ENCODE measurements around the gene TESK2.
A peak's percentile ranks its signal among the peaks of the same experiment; 100 is the strongest.
"Not testable (repeated sequence)": the region's sequence is repeated elsewhere in the genome, so short reads cannot be mapped to it uniquely, and the experiment has no call there.

The TESK2 gene

DNA sequence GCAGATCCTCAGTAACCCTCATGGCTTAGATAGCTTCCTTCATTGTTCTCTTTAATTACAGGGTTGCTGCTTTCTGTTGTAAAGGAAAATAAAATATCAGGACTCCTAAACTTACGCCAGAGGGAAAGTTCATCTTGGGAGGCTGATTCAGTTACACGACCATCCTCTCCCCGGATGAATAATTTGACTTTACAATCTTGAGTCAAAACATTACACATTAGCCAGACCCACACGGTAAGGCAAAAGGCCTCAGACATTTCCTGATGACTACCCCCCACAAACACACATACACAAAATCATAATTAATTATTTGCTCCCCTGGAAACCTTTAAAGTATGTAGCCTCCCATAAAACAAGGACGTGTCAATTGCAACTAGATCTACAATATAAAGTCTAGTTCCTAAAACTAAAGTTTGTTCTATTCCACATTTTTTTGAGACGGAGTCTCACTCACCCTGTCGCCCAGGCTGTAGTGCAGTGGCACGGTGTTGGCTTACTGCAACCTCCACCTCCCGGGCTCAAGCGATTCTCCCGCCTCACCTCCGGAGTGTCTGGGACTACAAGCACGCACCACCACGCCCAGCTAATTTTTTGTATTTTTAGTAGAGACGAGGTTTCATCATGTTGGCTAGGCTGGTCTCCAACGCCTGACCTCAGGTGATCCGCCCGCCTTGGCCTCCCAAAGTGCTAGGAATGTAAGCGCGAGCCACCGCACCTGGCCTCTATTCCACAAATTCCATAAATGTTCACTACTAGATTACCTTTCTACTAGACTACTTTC, 31.6 kb upstream of the TESK2 start:
- Histone ChIP-seq H3K79me2 (ENCODE audit: insufficient read depth, low read length) (peaks cover 41% of the 10 kb centered on the region), H3K27me3 (ENCODE audit: insufficient read depth, low read length, poor library complexity, severe bottlenecking) (no peaks in the 10 kb centered on the region), H2AFZ (ENCODE audit: low read length) (peak overlapping the region; percentile 80), H3K4me3 (ENCODE audit: low read length, poor library complexity, severe bottlenecking) (peak overlapping the region; percentile 98), H3K9me3 (ENCODE audit: insufficient read depth, low read depth, low read length) (no peaks in the 10 kb centered on the region), H3K4me2 (ENCODE audit: low read depth, low read length, poor library complexity, severe bottlenecking) (peak overlapping the region; percentile 91), H3K9ac (ENCODE audit: low read depth, low read length, poor library complexity, severe bottlenecking) (peak overlapping the region; percentile 97), H3K9me2 (replicated peaks; ENCODE audit: low read depth, low read length) (no peaks in the 10 kb centered on the region), H3F3A (ENCODE audit: low read depth) (no peaks in the 10 kb centered on the region), H3K36me3 (ENCODE audit: insufficient read depth, low read length) (no peaks in the 10 kb centered on the region), H3K4me1 (ENCODE audit: insufficient read depth, low read length, poor library complexity, severe bottlenecking) (peaks cover 49% of the 10 kb centered on the region), H4K20me1 (ENCODE audit: insufficient read depth, low read length, poor library complexity, severe bottlenecking) (peaks cover 18% of the 10 kb centered on the region)
- TF ChIP-seq CTCF (conservative IDR thresholded peaks at IDR 0.05; ENCODE audit: low read length) (no peak), EZH2phosphoT487 (IDR thresholded peaks at IDR 0.05; ENCODE audit: borderline replicate concordance) (no peak)

DNA sequence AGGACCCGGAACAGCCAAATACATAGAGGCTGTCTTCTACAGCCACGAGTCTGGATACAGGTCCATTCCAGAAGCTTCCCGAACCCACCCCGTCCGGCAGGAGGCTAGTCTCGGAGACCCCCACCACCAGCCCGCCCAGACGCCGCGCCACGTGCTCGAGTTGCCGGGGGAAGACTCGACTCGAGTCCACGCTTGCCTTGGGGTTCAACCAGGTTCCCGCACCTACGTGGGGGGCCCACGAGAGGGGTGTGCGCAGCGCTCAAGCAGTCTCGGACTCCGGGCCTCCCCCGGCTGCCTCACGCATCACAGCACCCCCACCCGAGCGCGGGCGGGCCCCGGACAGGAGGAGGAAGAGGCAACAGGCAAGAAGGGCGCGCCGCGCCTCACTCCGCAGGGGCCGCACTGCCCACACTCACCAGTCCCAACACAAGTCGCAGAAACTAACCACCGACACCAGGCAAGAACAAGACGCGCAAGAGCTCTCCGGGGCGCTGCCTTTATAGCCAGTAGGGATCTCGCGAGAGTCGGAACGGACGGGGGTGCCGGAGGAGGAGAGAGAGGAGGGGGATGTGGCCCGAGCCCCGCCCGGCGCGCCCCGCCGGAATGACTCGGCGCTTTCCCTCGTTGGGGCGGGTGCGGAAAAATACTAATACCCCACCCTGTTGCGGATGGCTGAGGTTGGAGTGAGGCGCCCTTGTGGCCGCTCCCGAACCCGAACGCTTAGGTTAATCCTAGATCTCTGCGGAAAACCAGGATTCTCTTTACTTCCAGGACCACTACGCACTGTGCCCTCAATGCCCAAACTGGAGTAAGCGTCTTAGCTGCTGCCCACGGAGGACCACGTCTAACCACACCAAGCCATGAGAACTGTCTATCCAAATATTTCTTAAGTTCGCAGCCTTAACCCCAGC, 30.7 kb upstream of the TESK2 start, which contains the start of gene PRDX1:
Gene PRDX1 (minus strand): TSS at position 472 of the 911 bp plus-strand sequence. CDS start 2,841 bp downstream, outside the sequence.
- Histone ChIP-seq H3K9ac (ENCODE audit: low read depth, low read length, poor library complexity, severe bottlenecking) (peak within 1 kb of the TSS; percentile 97), H3F3A (ENCODE audit: low read depth) (no peaks in the 10 kb centered on the region), H3K9me3 (ENCODE audit: insufficient read depth, low read depth, low read length) (no peaks in the 10 kb centered on the region), H3K27me3 (ENCODE audit: insufficient read depth, low read length, poor library complexity, severe bottlenecking) (no peaks in the 10 kb centered on the region), H3K4me1 (ENCODE audit: insufficient read depth, low read length, poor library complexity, severe bottlenecking) (peaks cover 56% of the 10 kb centered on the region), H4K20me1 (ENCODE audit: insufficient read depth, low read length, poor library complexity, severe bottlenecking) (peaks cover 25% of the 10 kb centered on the region), H3K4me2 (ENCODE audit: low read depth, low read length, poor library complexity, severe bottlenecking) (peak within 1 kb of the TSS; percentile 91), H2AFZ (ENCODE audit: low read length) (peak within 1 kb of the TSS; percentile 80), H3K36me3 (ENCODE audit: insufficient read depth, low read length) (peaks cover 6% of the 10 kb centered on the region; the same call in 1 of the 2 replicates), H3K9me2 (replicated peaks; ENCODE audit: low read depth, low read length) (no peaks in the 10 kb centered on the region), H3K79me2 (ENCODE audit: insufficient read depth, low read length) (peaks cover 50% of the 10 kb centered on the region), H3K4me3 (ENCODE audit: low read length, poor library complexity, severe bottlenecking) (peak within 1 kb of the TSS; percentile 98)
- 0 out of 2 replicates have a peak, but pooled peaks have one; percentile 10 for TF ChIP-seq CTCF (conservative IDR thresholded peaks at IDR 0.05; ENCODE audit: low read length)
- TF ChIP-seq EZH2phosphoT487 (IDR thresholded peaks at IDR 0.05; ENCODE audit: borderline replicate concordance) = no peak

- Histone ChIP-seq H4K20me1 (ENCODE audit: insufficient read depth, low read length, poor library complexity, severe bottlenecking) (peaks cover 39% of the 10 kb centered on the region), H3K79me2 (ENCODE audit: insufficient read depth, low read length) (peaks cover 68% of the 10 kb centered on the region), H3K4me1 (ENCODE audit: insufficient read depth, low read length, poor library complexity, severe bottlenecking) (peaks cover 66% of the 10 kb centered on the region), H3K4me3 (ENCODE audit: low read length, poor library complexity, severe bottlenecking) (peak overlapping the region; percentile 98), H3K36me3 (ENCODE audit: insufficient read depth, low read length) (peaks cover 23% of the 10 kb centered on the region; the same call in 1 of the 2 replicates), H3K9ac (ENCODE audit: low read depth, low read length, poor library complexity, severe bottlenecking) (peak overlapping the region; percentile 97), H3K4me2 (ENCODE audit: low read depth, low read length, poor library complexity, severe bottlenecking) (peak overlapping the region; percentile 91)
- not testable (repeated sequence) for H3K9me3 ChIP-seq (ENCODE audit: insufficient read depth, low read depth, low read length); H3K27me3 ChIP-seq (ENCODE audit: insufficient read depth, low read length, poor library complexity, severe bottlenecking); H3F3A ChIP-seq (ENCODE audit: low read depth); H3K9me2 ChIP-seq (replicated peaks; ENCODE audit: low read depth, low read length); H2AFZ ChIP-seq (ENCODE audit: low read length)
These were observed 28.8 kb upstream of the TESK2 start for GRCh38 chr1:45519774-45520173.
